Omental fat pad (tissue), 4 donors: ENCODE measurements around the gene CLEC5A. TPM values are rescaled to one million over a fixed set of nuclear protein-coding genes. Genes with fewer than 3 reads are reported as not detected.
"Not testable (repeated sequence)": the region's sequence is repeated elsewhere in the genome, so short reads cannot be mapped to it uniquely, and the experiment has no call there.

Experiments used
- ATAC-seq: fragments of 150-250 bp; one replicate; pipeline ENCODE4 v1.9.1; 2016; ENCODE audit warnings: mild to moderate bottlenecking, moderate library complexity; ENCODE audit not compliant: low FRiP score
- DNase-seq: peaks from one replicate; pipeline ENCODE4 v3.0.0-alpha.2; 2019; ENCODE audit warnings: low spot score
- total RNA-seq, 4 donors: library from RNA; depleted of rRNA; stranded (reverse); fragments of >200 nt; gene quantifications; one replicate each; pipeline ENCODE4 v1.1.0, GENCODE V29; 2016
- TF ChIP-seq, protein P1 (sequence below), 3 donors: fragments of 450-650 bp; IDR thresholded peaks; one replicate each; pipeline ENCODE4 v1.5.1; 2016 to 2017; ENCODE audit warnings: antibody characterized with exemption in 3 of 3, mild to moderate bottlenecking in 3 of 3, moderate library complexity in 2 of 3

CLEC5A gene
- total RNA-seq, 4 donors from 2014 or later: 0.25 to 1.1 (median 0.53) TPM

DNA sequence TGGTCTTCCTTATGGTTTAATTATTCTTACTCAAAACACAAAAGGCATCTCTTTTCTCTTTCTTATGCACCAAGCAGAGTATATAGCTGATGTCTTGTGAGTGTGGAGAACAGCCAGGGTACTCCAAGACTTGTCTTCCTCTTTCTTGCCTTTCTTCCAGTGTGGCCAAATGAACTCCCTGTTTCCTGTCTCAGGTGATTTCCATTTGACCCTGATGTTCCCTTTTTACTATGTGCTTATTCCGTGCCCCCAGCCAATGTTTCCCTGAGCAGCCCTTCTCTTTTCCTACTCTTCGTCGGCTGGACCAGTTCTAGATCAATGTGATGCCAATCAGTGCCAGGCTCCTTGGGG, 18.0 kb downstream of the CLEC5A start:
- DNase-seq (no peak), ATAC-seq (no peak)
- TF ChIP-seq, protein P1, sequence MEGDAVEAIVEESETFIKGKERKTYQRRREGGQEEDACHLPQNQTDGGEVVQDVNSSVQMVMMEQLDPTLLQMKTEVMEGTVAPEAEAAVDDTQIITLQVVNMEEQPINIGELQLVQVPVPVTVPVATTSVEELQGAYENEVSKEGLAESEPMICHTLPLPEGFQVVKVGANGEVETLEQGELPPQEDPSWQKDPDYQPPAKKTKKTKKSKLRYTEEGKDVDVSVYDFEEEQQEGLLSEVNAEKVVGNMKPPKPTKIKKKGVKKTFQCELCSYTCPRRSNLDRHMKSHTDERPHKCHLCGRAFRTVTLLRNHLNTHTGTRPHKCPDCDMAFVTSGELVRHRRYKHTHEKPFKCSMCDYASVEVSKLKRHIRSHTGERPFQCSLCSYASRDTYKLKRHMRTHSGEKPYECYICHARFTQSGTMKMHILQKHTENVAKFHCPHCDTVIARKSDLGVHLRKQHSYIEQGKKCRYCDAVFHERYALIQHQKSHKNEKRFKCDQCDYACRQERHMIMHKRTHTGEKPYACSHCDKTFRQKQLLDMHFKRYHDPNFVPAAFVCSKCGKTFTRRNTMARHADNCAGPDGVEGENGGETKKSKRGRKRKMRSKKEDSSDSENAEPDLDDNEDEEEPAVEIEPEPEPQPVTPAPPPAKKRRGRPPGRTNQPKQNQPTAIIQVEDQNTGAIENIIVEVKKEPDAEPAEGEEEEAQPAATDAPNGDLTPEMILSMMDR (IDR thresholded peaks at IDR 0.05): no peak

DNA sequence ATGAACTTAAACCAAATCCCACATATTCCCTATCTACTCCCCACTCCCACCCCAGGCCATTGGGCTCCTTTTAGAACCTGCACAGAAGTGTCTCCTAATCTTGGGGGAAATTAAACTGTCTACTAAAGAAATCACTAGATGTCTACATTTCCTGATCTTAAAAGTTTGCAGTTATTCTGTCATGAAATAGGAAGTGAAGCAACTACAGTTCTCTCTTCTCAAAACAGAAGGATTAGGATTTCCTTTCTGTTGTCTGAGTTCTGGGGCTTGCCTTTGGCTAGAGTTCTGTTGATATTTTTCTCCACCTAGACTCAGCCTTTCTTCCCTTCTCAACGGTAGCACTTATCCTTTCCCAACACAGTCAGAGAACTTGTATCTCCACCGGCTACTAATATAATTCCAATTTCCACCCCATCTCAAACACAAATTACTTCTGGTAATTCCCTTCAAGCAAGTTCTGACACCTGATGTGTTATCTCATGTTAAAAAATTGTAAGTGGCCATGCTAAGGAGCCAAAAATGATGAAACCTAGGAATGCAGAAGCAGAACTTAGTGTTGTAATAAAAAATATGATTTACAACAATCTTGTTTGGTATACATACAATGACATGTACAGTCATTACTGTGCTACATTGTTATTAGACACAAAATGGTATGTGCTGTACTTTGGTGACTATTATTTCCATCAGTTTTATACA, 18.5 kb downstream of the CLEC5A start:
- DNase-seq: no peak
- TF ChIP-seq, protein P1 (IDR thresholded peaks at IDR 0.05): no peak
- ATAC-seq: no peak

DNA sequence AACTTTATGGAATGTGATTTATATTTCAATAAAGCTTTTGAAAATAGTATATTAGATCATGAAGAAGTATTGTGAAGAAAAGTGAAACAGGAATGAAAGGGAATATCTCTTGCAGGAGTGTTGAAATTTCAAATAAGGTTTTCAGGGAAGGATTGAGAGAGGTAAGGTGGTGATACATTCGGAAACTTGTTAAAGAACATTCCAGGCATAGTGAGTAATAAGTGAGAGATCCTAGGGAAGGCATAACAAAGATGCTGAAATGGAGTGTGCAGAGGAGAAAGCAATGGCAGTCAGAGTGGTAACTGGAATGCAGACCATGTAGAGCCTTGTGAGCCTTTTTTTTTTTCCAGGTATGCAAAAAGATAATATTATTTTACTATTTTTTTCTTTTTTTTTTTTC, 26.5 kb downstream of the CLEC5A start:
- DNase-seq (no peak), ATAC-seq (no peak)
- TF ChIP-seq, protein P1 (IDR thresholded peaks at IDR 0.05): no peak

DNA sequence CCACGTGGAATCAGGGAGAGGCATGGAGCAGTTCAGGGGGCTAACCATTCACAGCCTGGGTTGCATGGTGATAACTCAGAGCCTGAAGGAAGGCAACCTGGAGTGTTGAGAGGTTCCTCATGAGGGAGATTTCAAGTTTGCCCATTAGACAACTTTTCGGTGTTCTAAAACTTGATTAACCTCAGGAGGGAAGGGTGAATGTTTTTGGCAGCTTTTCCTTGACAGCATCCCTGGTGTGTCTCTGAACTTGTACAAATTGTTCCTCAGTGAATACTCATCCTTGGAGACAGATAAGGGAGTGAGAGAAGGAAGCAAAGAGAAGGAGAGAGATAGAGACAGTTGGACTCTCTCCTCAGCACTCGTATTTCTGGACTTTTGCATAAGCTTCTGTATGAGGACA, 30.7 kb downstream of the CLEC5A start, which contains the start of gene OR9A4:
TSS of gene OR9A4 (plus strand) at position 301 of the 400 bp plus-strand sequence. CDS start 2,477 bp downstream, outside the sequence.
- no peak for ATAC-seq
- TF ChIP-seq, protein P1 (IDR thresholded peaks at IDR 0.05): no peak
- DNase-seq: no peak

DNA sequence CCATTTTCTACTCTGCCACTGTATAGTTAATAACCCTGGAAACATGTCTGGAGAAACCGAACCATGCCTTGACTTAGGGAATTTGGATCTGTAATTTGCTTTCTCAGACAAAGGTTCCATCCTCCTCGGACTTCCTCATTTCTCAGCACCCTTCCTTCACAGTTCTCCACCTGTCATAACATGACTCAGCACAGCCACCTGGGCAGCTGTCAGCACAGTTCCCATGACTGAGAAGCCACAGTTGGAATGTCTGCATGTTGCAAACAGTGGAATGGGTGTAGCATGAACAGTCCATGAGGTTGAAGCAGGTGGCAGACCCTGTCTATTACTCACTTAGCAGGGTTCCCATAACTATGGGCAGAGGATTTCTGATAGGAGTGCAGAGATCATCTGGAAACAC, 31.2 kb downstream of the CLEC5A start:
- TF ChIP-seq, protein P1 (IDR thresholded peaks at IDR 0.05): no peak
- ATAC-seq (no peak), DNase-seq (no peak)

DNA sequence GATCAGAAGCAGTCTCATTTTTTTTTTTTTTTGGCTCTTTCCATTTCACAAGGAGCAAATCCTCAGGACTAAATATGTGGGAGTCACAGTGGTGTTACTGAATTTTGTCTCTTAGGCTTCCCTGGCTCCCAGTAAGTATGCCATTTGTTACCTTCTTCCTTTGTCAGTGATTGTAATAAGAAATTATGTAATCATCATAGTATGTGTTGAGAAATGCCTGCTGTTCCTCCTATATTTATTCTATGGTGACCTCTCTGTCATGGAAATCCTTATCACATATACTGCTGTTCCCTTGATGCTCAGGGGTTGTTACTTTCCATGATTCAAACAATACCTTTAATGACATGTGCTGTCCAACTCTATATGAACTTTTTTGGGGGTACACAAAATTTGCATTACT, 35.4 kb downstream of the CLEC5A start:
- ATAC-seq: no peak
- no peak for DNase-seq
- TF ChIP-seq, protein P1 (IDR thresholded peaks at IDR 0.05): no peak

DNA sequence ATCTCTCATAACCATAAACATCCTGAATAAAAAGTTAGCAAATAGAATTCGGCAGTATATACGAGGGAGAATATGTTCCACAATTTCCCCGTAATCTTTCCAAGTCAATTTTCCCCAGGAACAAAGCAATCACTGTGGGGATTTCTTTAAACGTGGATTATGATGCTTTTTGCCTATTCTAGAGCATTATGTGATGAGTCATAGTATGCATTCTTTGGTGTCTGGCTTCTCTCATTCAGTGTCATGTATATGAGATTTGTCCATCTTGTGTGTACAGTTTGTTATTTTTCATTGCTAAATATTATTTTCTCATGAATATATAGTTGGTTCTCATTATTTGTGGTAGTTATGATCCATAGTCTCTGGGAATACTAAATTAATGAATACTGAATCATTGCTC, 40.5 kb downstream of the CLEC5A start:
- ATAC-seq (no peak), DNase-seq (no peak)
- TF ChIP-seq, protein P1 (IDR thresholded peaks at IDR 0.05): no peak

DNA sequence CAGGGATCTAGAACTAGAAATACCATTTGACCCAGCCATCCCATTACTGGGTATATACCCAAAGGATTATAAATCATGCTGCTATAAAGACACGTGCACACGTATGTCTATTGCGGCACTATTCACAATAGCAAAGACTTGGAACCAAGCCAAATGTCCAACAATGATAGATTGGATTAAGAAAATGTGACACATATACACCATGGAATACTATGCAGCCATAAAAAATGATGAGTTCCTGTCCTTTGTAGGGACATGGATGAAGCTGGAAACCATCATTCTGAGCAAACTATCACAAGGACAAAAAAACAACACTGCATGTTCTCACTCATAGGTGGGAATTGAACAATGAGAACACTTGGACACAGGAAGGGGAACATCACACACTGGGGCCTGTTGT, 47.4 kb downstream of the CLEC5A start:
- not testable (repeated sequence) for DNase-seq, ATAC-seq
